ENCODE data around the gene MTERF4.

MTERF4 gene

GRCh38 chr2:241088376-241088775 lies 13.7 kb downstream of the MTERF4 start:
- DNase-seq, result no peak

DNA sequence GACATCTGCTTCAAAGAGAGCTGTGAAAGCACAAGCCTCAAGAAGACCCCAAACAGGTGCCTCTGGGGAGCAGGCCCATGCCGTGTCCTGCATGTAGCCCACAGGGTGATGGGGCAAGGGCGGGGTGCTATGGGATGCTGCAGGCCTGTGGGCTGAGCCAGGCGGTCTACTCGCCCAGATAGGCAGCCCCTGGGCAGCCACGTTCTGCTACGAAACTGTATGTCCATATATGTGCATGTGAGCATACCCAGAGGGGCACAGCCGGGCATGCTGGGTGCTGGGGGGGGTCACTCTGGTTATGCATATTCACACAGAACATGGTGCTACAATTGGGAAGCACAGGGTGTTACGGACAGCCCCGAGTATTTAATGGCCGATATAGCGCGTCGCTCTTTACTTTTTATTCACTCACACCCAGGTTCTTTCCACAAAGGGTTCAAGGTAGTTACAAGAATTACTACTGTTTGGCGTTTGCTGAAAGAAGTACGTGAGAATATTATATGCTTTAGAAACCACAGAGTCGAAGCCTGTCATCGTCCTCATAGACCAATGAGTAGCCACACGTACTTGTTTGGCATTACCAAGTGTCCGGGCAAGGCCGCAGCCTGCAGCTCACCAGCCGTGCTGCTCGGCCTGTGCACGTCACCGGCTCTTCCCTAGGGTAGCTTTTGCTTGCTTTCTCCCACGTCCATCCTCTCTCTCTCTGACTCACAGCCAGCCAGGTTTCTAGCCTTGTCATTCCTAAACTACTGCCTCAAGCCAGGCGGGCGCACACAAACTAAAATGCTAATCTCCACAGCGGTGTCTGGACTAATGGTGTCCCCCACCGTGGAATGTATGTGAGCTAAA lies 14.4 kb downstream of the MTERF4 start:
- DNase-seq, result no peak

GRCh38 chr2:241084856-241085444 lies 17.1 kb downstream of the MTERF4 start:
- no peak for DNase-seq

GRCh38 chr2:241083091-241083415 lies 19.0 kb downstream of the MTERF4 start:
- DNase-seq, result no peak

DNA sequence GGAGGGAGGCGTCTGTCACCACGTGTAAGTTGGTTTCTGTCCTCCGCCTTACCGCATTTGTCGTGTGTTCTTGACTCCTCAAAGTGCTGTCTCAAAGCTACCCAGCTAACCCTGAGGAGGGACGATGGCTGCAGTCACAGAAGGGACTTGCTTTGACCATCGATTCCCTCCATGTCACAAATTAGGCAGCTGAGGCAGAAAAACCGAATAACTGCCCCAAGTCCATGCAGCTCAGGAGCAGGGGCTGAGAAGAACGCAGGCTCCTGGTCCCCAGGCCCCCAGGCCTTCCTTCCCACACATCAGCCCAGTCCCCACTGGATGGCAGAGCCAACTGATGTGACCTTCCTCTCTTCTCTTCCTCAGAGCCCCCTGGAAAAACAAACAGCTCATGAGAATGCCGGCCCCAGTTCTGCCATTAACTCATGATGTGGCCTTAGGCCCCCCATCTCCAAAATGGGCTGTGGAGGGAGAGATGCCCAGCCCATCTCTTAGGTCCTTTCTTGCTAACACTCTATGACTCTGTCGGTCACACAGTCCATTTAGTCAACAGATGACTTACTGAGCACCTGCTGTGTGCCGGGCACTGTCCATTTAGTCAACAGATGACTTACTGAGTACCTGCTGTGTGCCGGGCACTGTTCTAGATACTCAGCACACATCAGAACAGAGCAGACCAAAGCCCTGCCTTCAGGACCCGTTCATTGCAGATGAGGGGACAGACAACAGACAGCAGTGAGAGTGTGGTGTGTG lies 19.6 kb downstream of the MTERF4 start:
- DNase-seq, result no peak

- DNase-seq, result no peak
These were observed 20.3 kb downstream of the MTERF4 start for GRCh38 chr2:241081643-241082340.

DNA sequence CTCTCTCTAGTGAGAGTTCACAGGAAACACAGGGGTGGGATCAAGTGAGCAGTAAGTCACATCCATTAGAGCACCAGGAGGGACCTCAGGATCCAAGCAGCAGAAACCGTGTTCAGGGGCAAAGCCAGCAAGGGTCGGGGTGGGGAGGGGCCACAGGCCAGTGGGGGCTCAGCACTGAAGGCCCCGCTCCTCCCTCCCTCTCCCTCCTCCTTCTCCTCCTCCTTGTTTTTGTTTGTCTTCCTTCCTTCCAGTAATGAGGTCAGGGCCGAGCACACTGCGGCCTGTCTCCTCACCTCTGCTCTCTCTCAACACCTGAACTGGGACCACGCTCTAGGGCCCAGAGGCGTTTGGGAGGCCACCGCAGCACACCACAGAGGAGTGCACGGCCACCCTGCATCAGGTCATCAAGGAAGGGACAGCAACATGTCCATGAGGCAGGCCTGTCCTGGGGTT lies 20.9 kb downstream of the MTERF4 start:
- no peak for DNase-seq

DNA sequence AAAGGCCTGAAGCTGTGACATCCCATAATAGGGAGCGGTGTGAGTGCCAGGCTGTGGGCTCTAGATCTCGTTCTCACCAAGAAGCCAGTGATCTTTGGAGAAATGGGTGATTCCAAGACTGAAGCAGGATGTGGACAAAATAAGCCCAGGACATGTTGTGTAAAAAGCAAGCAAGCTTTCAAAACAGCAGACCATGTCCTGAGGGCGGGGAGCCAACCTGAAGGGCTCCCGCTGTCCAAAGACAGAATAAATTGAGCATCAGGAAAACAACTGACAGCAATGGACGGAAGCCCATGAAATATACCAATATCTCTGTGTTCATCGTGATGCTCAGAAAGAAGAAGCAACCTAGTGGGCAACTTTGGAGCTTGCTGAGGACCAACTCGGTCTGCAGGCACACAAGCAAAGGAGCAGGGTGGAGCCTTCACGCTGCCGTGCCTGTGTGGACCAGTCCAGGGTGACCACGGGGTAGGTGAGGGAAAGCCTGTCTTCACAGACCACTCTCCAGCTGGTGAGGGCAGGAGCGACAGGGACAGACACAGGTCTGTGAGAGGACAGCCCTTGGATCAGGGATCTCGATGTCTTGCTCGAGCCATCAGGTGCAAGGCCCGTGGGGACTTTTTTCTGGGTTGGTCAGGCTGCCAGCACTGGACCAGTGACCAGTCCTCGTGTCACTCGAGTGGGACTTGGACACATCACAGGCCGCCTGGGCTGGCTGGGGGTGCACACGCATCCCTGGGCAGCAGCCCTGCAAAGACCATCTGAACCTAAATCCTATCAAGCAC lies 21.5 kb downstream of the MTERF4 start:
- DNase-seq, result no peak

- no peak for DNase-seq
These were observed 27.1 kb downstream of the MTERF4 start for GRCh38 chr2:241074901-241075540.

- DNase-seq, result no peak
These were observed 27.8 kb downstream of the MTERF4 start for GRCh38 chr2:241074065-241074818.

DNA sequence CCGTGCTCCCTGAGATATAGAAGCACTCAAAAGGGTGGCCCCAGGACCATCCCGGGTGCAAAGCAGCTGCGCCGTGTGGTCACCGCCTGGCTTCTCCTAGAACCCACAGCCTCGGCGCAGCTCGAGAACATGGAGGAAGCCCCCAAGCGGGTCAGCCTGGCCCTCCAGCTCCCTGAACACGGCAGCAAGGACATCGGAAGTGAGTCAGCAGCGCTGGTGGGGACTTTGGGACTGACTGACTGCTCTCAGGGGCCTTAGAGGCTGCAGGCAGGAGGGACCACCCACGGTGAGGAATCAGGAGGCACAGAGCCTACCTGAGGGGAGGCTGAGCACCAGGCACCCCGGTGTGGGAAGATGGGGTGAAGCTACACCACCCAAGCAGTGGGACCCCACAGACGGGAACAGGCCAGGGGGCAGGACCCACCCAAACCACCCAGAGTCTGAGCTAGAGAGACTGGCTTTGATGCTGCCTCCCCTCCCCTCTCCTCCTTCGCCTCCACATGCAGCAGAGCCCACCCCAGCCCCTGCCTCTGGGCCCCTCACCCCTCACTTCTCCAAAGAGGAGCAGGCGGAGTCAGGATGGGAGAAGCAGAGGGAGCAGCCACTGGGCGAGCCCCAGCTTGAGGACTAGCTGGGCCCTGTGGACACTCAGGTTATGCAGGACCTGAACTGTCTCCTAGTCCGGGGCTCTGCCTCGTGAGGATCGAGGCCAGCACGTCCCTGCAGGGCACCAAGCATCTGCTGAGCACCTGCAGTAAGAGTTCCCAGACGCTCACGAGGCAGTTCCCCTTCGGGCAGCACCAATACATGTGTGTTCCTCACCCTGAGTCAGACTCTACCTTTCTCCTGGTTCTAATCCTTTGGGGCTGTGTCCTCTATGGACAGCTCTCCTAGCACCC lies 28.7 kb downstream of the MTERF4 start:
- no peak for DNase-seq

- no peak for DNase-seq
These were observed 29.4 kb downstream of the MTERF4 start for GRCh38 chr2:241072553-241073165.

DNA sequence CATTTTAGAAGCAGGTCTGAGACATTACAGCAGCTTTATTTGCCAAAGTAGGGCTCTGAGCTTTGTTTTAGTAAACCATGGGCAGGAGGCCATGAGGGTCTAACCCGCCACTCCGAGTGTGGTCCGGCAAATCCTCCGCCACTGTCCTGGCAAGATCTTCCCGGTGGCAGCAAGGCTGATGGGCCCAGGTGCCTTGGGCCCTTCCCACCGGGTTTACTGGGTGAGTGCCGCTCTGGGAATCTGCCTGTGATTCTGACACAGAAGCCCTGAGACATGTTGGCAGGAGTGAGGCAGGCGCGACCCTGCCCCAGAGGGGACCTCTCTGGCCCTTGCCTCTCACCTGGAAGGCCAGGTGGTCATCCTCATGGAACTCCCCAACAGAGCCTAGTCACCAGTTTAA lies 29.9 kb downstream of the MTERF4 start:
- no peak for DNase-seq

- no peak for DNase-seq
These were observed 30.4 kb downstream of the MTERF4 start for GRCh38 chr2:241071677-241072111.

GRCh38 chr2:241070811-241071676 lies 31.0 kb downstream of the MTERF4 start:
- DNase-seq, result no peak

- DNase-seq, result no peak
These were observed 31.7 kb downstream of the MTERF4 start for GRCh38 chr2:241070361-241070760.

DNA sequence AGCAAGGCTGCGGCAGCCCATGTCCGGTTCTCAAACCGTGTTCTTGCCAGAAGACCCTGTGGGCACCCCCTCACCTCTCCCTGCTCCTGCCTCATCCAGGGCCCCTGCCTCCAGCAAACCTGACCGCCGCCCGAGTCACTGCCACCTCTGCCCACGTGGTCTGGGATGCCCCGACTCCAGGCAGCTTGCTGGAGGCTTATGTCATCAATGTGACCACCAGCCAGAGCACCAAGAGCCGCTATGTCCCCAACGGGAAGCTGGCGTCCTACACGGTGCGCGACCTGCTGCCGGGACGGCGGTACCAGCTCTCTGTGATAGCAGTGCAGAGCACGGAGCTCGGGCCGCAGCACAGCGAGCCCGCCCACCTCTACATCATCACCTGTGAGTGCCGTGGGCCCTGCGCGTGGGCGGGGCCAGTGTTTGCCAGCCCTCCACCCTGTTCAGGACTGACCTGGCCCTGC lies 32.2 kb downstream of the MTERF4 start:
- DNase-seq, result no peak
